Activated naive CD4-positive, alpha-beta T cell treated with anti-CD3 and anti-CD28 coated beads, Interleukin-2, amount 50 U/mL, for 24 hours (primary cell): Measurements from ENCODE around the gene ZFPL1.
A peak's percentile ranks its signal among the peaks of the same experiment; 100 is the strongest.

ENCODE experiments used
- H3K27ac Mint-ChIP-seq: one replicate; pipeline ENCODE4 v1.8.0; 2021; ENCODE audit warnings: mild to moderate bottlenecking, mixed read lengths
- H3K27me3 Mint-ChIP-seq: one replicate; pipeline ENCODE4 v1.8.0; 2021; ENCODE audit warnings: mixed read lengths
- H3K36me3 Mint-ChIP-seq: one replicate; pipeline ENCODE4 v1.8.0; 2021; ENCODE audit warnings: mixed read lengths
- H3K4me1 Mint-ChIP-seq: one replicate; pipeline ENCODE4 v1.8.0; 2021; ENCODE audit warnings: mixed read lengths
- H3K4me3 Mint-ChIP-seq: one replicate; pipeline ENCODE4 v1.8.0; 2021; ENCODE audit warnings: mild to moderate bottlenecking, mixed read lengths
- H3K9me3 Mint-ChIP-seq: one replicate; pipeline ENCODE4 v1.8.0; 2021; ENCODE audit warnings: mixed read lengths

Gene ZFPL1

DNA sequence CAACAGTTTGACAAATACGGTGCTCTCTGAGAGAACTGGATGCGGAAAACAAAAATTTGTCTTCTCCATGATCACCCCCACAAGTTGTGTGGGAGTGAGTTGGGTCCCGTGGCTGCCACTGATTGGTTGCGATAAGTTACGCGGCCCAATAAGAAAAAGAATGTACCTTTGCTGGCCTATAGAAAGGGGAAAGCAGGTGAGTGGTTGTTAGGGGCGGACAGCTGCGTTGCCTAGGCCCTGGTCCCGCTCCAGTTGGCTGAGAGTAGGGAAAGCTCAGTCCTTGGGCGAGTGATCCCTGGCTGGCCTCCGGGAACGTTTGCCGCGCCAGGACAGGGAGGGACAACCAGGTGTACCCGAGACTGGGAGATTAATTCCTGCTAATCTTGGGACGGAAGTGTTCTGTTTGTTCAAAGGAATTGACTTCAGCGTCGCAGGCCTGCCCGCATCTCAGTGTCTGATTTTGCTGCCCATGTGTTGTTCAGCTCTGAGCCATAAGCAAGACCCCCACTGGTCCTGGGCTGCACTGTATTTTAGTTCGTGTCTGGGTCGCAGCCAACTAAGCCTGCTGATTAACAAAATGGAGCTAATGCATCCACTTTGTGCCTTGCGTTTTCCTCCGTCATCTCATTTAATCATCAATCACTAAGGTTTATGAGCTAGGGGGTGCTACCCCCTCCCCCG is 51.1 kb downstream of the ZFPL1 start:
- Mint-ChIP-seq H3K4me1 (peaks cover 29% of the 10 kb centered on the region), H3K27ac (peak overlapping the region; percentile 99), H3K36me3 (peaks cover 4% of the 10 kb centered on the region), H3K4me3 (peak overlapping the region; percentile 99), H3K27me3 (no peaks in the 10 kb centered on the region), H3K9me3 (no peaks in the 10 kb centered on the region)

GRCh38 chr11:65135633-65136145 is 51.7 kb downstream of the ZFPL1 start:
- peak overlapping the region; percentile 99 for H3K27ac Mint-ChIP-seq
- H3K36me3 Mint-ChIP-seq, result peaks cover 4% of the 10 kb centered on the region
- H3K9me3 Mint-ChIP-seq, result no peaks in the 10 kb centered on the region
- no peaks in the 10 kb centered on the region for H3K27me3 Mint-ChIP-seq
- H3K4me3 Mint-ChIP-seq, result peak overlapping the region; percentile 99
- peaks cover 29% of the 10 kb centered on the region for H3K4me1 Mint-ChIP-seq

GRCh38 chr11:65136515-65137096 is 52.6 kb downstream of the ZFPL1 start:
- Mint-ChIP-seq H3K4me3 (peak overlapping the region; percentile 89), H3K4me1 (peaks cover 29% of the 10 kb centered on the region), H3K9me3 (no peaks in the 10 kb centered on the region), H3K36me3 (peaks cover 2% of the 10 kb centered on the region), H3K27me3 (no peaks in the 10 kb centered on the region), H3K27ac (peak overlapping the region; percentile 99)
